Activated naive CD4-positive, alpha-beta T cell treated with anti-CD3 and anti-CD28 coated beads for 36 hours (primary cell): ENCODE measurements around the gene RPE65. TPM values are rescaled to one million over a fixed set of nuclear protein-coding genes. Genes with fewer than 3 reads are reported as not detected.
"Not testable (repeated sequence)": the region's sequence is repeated elsewhere in the genome, so short reads cannot be mapped to it uniquely, and the experiment has no call there.

Experiments used
- CTCF ChIA-PET: fragments of 350-600 bp; sonication (Branson Sonifier 250); formaldehyde crosslinking; loops from one replicate; lab custom pipeline; 2021; ENCODE audit warnings: antibody characterized with exemption; lab: Charles Lee
- DNase-seq: peaks from one replicate; pipeline ENCODE4 v3.0.0-alpha.2; 2020
- H3K27ac Mint-ChIP-seq: one replicate; pipeline ENCODE4 v1.8.0; 2021; ENCODE audit warnings: mild to moderate bottlenecking, mixed read lengths
- H3K27me3 Mint-ChIP-seq: one replicate; pipeline ENCODE4 v1.8.0; 2021; ENCODE audit warnings: low read depth, mixed read lengths
- H3K36me3 Mint-ChIP-seq: one replicate; pipeline ENCODE4 v1.8.0; 2021; ENCODE audit warnings: low read depth, mixed read lengths
- H3K4me1 Mint-ChIP-seq: one replicate; pipeline ENCODE4 v1.8.0; 2021; ENCODE audit warnings: low read depth, mixed read lengths
- H3K4me3 Mint-ChIP-seq: one replicate; pipeline ENCODE4 v1.8.0; 2021; ENCODE audit warnings: mild to moderate bottlenecking, moderate library complexity, mixed read lengths
- H3K9me3 Mint-ChIP-seq: one replicate; pipeline ENCODE4 v1.8.0; 2021; ENCODE audit warnings: mixed read lengths
- intact Hi-C: fragments of 100-400 bp; cut with micrococcal nuclease; formaldehyde crosslinking; loops from one replicate; pipeline ENCODE4 v1.15.1; 2023
- total RNA-seq, 2 experiments: library from RNA; stranded (reverse); gene quantifications; one replicate each; pipeline ENCODE4 v1.2.3, GENCODE V29; 2021

RPE65 gene
- total RNA-seq, 2 experiments from 2014 or later = not detected

DNA sequence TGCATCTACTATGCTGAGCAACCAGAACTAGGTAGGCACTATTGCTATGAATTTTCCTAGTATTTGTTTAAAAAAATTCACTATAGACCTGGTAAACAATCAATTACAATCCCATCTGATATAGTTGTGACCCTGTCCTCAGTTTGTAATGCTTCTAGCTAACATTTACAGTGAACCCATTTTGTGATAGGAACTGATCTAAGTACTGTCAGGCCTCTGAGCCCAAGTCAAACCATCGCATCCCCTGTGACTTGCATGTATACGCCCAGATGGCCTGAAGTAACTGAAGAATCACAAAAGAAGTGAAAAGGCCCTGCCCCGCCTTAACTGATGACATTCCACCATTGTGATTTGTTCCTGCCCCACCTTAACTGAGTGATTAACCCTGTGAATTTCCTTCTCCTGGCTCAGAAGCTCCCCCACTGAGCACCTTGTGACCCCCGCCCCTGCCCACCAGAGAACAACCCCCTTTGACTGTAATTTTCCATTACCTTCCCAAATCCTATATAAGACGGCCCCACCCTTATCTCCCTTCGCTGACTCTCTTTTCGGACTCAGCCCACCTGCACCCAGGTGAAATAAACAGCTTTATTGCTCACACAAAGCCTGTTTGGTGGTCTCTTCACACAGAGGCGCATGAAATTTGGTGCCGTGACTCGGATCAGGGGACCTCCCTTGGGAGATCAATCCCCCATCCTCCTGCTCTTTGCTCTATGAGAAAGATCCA is 63.8 kb downstream of the RPE65 start:
- H3K9me3 Mint-ChIP-seq, H3K4me3 Mint-ChIP-seq, intact Hi-C loops, CTCF ChIA-PET, H3K27ac Mint-ChIP-seq, DNase-seq, H3K27me3 Mint-ChIP-seq, H3K4me1 Mint-ChIP-seq, H3K36me3 Mint-ChIP-seq: not testable (repeated sequence)

DNA sequence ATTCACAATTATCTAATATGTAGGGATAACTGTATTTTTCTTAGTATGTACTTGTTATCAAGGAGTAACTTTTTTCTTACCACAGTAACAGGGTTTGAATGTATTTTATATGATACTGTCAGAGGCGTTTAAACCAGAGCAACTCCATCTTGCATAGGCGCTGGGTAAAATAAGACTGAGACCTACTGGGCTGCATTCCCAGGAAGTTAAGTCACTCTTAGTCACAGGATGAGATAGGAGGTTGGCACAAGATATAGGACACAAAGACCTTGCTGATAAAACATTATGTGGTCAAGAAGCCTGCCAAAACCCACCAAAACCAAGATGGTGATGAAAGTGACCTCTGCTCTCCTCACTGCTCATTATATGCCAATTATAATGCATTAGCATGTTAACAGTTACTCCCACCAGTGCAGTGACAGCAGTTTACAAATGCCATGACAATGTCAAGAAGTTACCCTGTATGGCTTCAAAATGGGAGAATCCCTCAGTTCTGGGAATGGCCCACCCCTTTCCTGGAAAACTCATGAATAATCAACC is 64.8 kb downstream of the RPE65 start:
- DNase-seq = no peak
- CTCF ChIA-PET = no interaction called here
- Mint-ChIP-seq H3K4me3 (no peak overlapping the region), H3K27ac (peak overlapping the region; percentile 3), H3K4me1 (no peaks in the 10 kb centered on the region), H3K27me3 (no peaks in the 10 kb centered on the region), H3K36me3 (no peaks in the 10 kb centered on the region), H3K9me3 (peaks cover 3% of the 10 kb centered on the region)
- intact Hi-C loops = no loop called here

DNA sequence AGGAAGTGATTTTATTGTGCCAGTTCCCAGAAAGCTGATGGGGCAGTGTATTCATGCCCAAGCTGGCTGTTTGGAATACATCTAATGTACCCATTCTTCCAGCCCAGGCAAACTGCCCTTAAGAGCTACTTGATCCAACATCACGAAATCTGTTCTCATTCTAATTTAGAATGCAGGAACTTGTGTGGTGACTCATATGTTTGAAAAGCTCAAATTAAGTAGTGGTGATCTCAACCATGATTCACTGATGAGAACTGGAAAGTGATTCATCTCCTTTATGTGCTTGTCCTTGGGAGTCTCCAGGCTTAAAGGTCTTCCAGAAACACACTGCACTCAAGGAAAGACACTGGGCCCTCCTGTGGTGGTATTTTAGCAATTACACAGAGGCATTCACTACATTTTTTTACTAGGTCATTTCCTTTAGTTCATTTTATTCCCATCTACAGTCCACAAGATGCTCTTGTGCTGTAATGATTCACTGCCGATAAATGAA is 65.4 kb downstream of the RPE65 start:
- CTCF ChIA-PET = no interaction called here
- H3K36me3 Mint-ChIP-seq = no peaks in the 10 kb centered on the region
- peak overlapping the region; percentile 3 for H3K27ac Mint-ChIP-seq
- H3K27me3 Mint-ChIP-seq = no peaks in the 10 kb centered on the region
- H3K9me3 Mint-ChIP-seq = peaks cover 3% of the 10 kb centered on the region
- H3K4me3 Mint-ChIP-seq = no peak overlapping the region
- DNase-seq = peak; percentile 6
- no peaks in the 10 kb centered on the region for H3K4me1 Mint-ChIP-seq
- intact Hi-C loops = no loop called here

DNA sequence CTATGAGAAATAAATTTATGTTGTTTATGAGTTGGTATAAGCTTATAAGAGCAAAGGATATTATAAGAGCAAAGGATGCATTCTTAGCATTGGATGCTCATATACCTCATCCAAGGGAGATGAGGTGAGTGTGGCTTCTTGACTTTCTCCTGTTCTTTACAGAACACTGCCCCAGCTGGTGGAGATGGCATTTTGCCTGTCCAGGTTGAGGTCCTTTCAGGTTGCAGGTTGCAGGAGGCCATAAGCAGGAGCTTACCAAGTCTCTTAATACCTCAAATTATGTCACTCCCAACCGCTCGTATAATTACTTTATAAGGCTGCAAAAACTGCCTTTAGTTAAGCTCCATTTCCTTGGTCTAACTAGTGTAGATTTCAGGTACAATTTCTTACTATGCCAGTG is 66.7 kb downstream of the RPE65 start:
- Mint-ChIP-seq H3K27ac (no peak overlapping the region), H3K9me3 (peaks cover 3% of the 10 kb centered on the region), H3K36me3 (no peaks in the 10 kb centered on the region), H3K4me3 (no peak overlapping the region), H3K4me1 (no peaks in the 10 kb centered on the region), H3K27me3 (no peaks in the 10 kb centered on the region)
- CTCF ChIA-PET = no interaction called here
- intact Hi-C loops = no loop called here
- no peak for DNase-seq

DNA sequence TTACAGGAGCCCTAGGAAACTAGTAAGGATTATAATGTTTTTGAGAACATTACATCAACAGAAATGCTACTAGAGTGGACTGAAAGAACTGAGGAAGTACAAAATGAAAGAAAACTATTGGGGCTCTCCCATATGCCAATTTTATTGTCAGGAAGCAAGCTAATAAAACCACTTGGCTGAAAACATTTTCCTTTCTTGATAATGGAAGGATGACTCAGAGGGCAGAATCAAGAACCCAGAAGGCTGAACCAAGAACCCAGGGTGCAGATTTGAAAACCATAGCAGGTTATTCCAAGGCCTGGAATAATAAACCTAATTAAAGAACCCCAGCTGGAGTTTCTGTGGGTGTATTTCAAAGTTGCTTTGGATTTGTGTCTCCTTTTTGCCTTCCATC is 70.7 kb downstream of the RPE65 start:
- CTCF ChIA-PET = no interaction called here
- Mint-ChIP-seq H3K4me1 (no peaks in the 10 kb centered on the region), H3K36me3 (no peaks in the 10 kb centered on the region), H3K9me3 (peaks cover 3% of the 10 kb centered on the region), H3K27me3 (no peaks in the 10 kb centered on the region), H3K4me3 (no peak overlapping the region), H3K27ac (no peak overlapping the region)
- no peak for DNase-seq
- intact Hi-C loops = no loop called here

Other genes with a start within 250 kb of the RPE65 start
- not detected for gene WLS, start 217.4 kb downstream of the RPE65 start, total RNA-seq
- 10 to 100 TPM; 18.3 to 20.7 TPM for gene DEPDC1, start 47.1 kb upstream of the RPE65 start, total RNA-seq